IPS-18a (cell line): ENCODE data around the gene TMCO4.
"Not testable (repeated sequence)": the region's sequence is repeated elsewhere in the genome, so short reads cannot be mapped to it uniquely, and the experiment has no call there.

Experiments used
- H3K27ac ChIP-seq: one replicate; pipeline ENCODE4 v1.5.1; 2013; ENCODE audit warnings: low read length
- H3K27me3 ChIP-seq: one replicate; pipeline ENCODE4 v1.6.1; 2013; ENCODE audit warnings: mild to moderate bottlenecking, low read length; ENCODE audit not compliant: control insufficient read depth, insufficient read depth
- H3K36me3 ChIP-seq: one replicate; pipeline ENCODE4 v1.6.1; 2013; ENCODE audit warnings: low read depth, low read length; ENCODE audit not compliant: control insufficient read depth
- H3K4me1 ChIP-seq: one replicate; pipeline ENCODE4 v1.6.1; 2013; ENCODE audit warnings: low read depth, low read length; ENCODE audit not compliant: control insufficient read depth
- H3K4me3 ChIP-seq: one replicate; pipeline ENCODE4 v1.5.1; 2013; ENCODE audit warnings: low read length
- H3K9ac ChIP-seq: one replicate; pipeline ENCODE4 v1.6.1; 2013; ENCODE audit warnings: mild to moderate bottlenecking, low read length, moderate library complexity
- H3K9me3 ChIP-seq: one replicate; pipeline ENCODE4 v1.6.1; 2013; ENCODE audit warnings: low read depth, low read length; ENCODE audit not compliant: control insufficient read depth

TMCO4 gene

GRCh38 chr1:19646377-19647319 lies 153.1 kb downstream of the TMCO4 start:
- no peak overlapping the region for H3K9ac ChIP-seq
- H3K9me3 ChIP-seq, result no peaks in the 10 kb centered on the region
- H3K27me3 ChIP-seq, result peaks cover 49% of the 10 kb centered on the region
- H3K36me3 ChIP-seq, result no peaks in the 10 kb centered on the region
- H3K4me3 ChIP-seq, result no peak overlapping the region
- H3K27ac ChIP-seq, result no peak overlapping the region
- no peaks in the 10 kb centered on the region for H3K4me1 ChIP-seq

GRCh38 chr1:19645411-19646251 lies 154.1 kb downstream of the TMCO4 start:
- no peak overlapping the region for H3K27ac ChIP-seq
- peaks cover 55% of the 10 kb centered on the region for H3K27me3 ChIP-seq
- peak overlapping the region; percentile 69 for H3K4me3 ChIP-seq
- no peaks in the 10 kb centered on the region for H3K4me1 ChIP-seq
- no peaks in the 10 kb centered on the region for H3K9me3 ChIP-seq
- peak overlapping the region; percentile 23 for H3K9ac ChIP-seq
- no peaks in the 10 kb centered on the region for H3K36me3 ChIP-seq

GRCh38 chr1:19644681-19645410 lies 154.9 kb downstream of the TMCO4 start:
- Histone ChIP-seq H3K9ac (peak overlapping the region; percentile 23), H3K9me3 (no peaks in the 10 kb centered on the region), H3K4me3 (peak overlapping the region; percentile 69), H3K27me3 (peaks cover 55% of the 10 kb centered on the region), H3K27ac (no peak overlapping the region), H3K4me1 (peaks cover 3% of the 10 kb centered on the region), H3K36me3 (no peaks in the 10 kb centered on the region)

- H3K27me3 ChIP-seq, result peaks cover 55% of the 10 kb centered on the region
- no peak overlapping the region for H3K27ac ChIP-seq
- H3K9ac ChIP-seq, result no peak overlapping the region
- H3K4me3 ChIP-seq, result peak overlapping the region; percentile 69
- no peaks in the 10 kb centered on the region for H3K9me3 ChIP-seq
- H3K4me1 ChIP-seq, result peaks cover 3% of the 10 kb centered on the region
- H3K36me3 ChIP-seq, result no peaks in the 10 kb centered on the region
These were observed 155.4 kb downstream of the TMCO4 start for GRCh38 chr1:19644395-19644680.

GRCh38 chr1:19643602-19644394 lies 155.9 kb downstream of the TMCO4 start, which contains the start of gene NBL1:
Gene NBL1 (plus strand): TSS chr1:19644311. CDS start chr1:19655031, 10,720 bp downstream.
- Histone ChIP-seq H3K9me3 (no peaks in the 10 kb centered on the region), H3K4me1 (peaks cover 3% of the 10 kb centered on the region), H3K4me3 (peak within 1 kb of the TSS; percentile 69), H3K36me3 (no peaks in the 10 kb centered on the region), H3K27ac (no peak within 1 kb of the TSS), H3K9ac (peak within 1 kb of the TSS; percentile 23), H3K27me3 (peaks cover 55% of the 10 kb centered on the region)

- Histone ChIP-seq H3K4me1 (peaks cover 3% of the 10 kb centered on the region), H3K27me3 (peaks cover 55% of the 10 kb centered on the region), H3K9ac (no peak overlapping the region)
These were observed 156.6 kb downstream of the TMCO4 start for GRCh38 chr1:19643121-19643520.

GRCh38 chr1:19640363-19641316 lies 159.1 kb downstream of the TMCO4 start:
- peaks cover 39% of the 10 kb centered on the region for H3K27me3 ChIP-seq
- H3K36me3 ChIP-seq, result no peaks in the 10 kb centered on the region
- no peak overlapping the region for H3K4me3 ChIP-seq
- peaks cover 3% of the 10 kb centered on the region for H3K4me1 ChIP-seq
- H3K9ac ChIP-seq, result no peak overlapping the region
- H3K9me3 ChIP-seq, result no peaks in the 10 kb centered on the region
- H3K27ac ChIP-seq, result no peak overlapping the region

More at GRCh38 chr1:19643121-19643520, 156.6 kb downstream of the TMCO4 start:
- Histone ChIP-seq H3K4me3 (no peak overlapping the region), H3K36me3 (no peaks in the 10 kb centered on the region), H3K9me3 (no peaks in the 10 kb centered on the region), H3K27ac (no peak overlapping the region)

- Histone ChIP-seq H3K27me3 (peaks cover 33% of the 10 kb centered on the region), H3K4me1 (peaks cover 3% of the 10 kb centered on the region), H3K4me3 (no peak overlapping the region), H3K9ac (no peak overlapping the region), H3K9me3 (no peaks in the 10 kb centered on the region), H3K36me3 (no peaks in the 10 kb centered on the region), H3K27ac (no peak overlapping the region)
These were observed 159.7 kb downstream of the TMCO4 start for GRCh38 chr1:19639999-19640362.

- not testable (repeated sequence) for H3K9me3 ChIP-seq, H3K4me3 ChIP-seq, H3K27ac ChIP-seq, H3K9ac ChIP-seq, H3K4me1 ChIP-seq, H3K36me3 ChIP-seq
- peaks cover 28% of the 10 kb centered on the region for H3K27me3 ChIP-seq
These were observed 160.5 kb downstream of the TMCO4 start for GRCh38 chr1:19639228-19639627.

GRCh38 chr1:19637606-19638005 lies 162.1 kb downstream of the TMCO4 start:
- no peaks in the 10 kb centered on the region for H3K9me3 ChIP-seq
- H3K4me1 ChIP-seq, result peaks cover 3% of the 10 kb centered on the region
- peaks cover 14% of the 10 kb centered on the region for H3K27me3 ChIP-seq
- no peak overlapping the region for H3K9ac ChIP-seq
- no peak overlapping the region for H3K4me3 ChIP-seq
- no peaks in the 10 kb centered on the region for H3K36me3 ChIP-seq
- H3K27ac ChIP-seq, result no peak overlapping the region
